ENCODE data around the gene ELAC2.

The ELAC2 gene

GRCh38 chr17:13024016-13024415 is 6.2 kb upstream of the ELAC2 start:
- no peak for DNase-seq (ENCODE audit: low read depth)

GRCh38 chr17:13016881-13017654 is 759 bp downstream of the ELAC2 start:
- DNase-seq (ENCODE audit: low read depth): no peak

- no peak for DNase-seq (ENCODE audit: low read depth)
Observed at GRCh38 chr17:13014801-13015200, 3.0 kb downstream of the ELAC2 start.

- DNase-seq (ENCODE audit: low read depth): no peak
Observed at GRCh38 chr17:13010959-13011358, 6.9 kb downstream of the ELAC2 start.

GRCh38 chr17:13008461-13008860 is 9.4 kb downstream of the ELAC2 start:
- no peak for DNase-seq (ENCODE audit: low read depth)

GRCh38 chr17:13005530-13005929 is 12.3 kb downstream of the ELAC2 start:
- DNase-seq (ENCODE audit: low read depth): no peak

- DNase-seq (ENCODE audit: low read depth): no peak
Observed at GRCh38 chr17:13004336-13004735, 13.5 kb downstream of the ELAC2 start.

- DNase-seq (ENCODE audit: low read depth): no peak
Observed at GRCh38 chr17:13003927-13004326, 13.9 kb downstream of the ELAC2 start.

- DNase-seq (ENCODE audit: low read depth): no peak
Observed at GRCh38 chr17:13003454-13003851, 14.4 kb downstream of the ELAC2 start.

GRCh38 chr17:13002761-13003453 is 14.9 kb downstream of the ELAC2 start:
- DNase-seq (ENCODE audit: low read depth): peak; percentile 60

GRCh38 chr17:13001991-13002615 is 15.7 kb downstream of the ELAC2 start:
- DNase-seq (ENCODE audit: low read depth): no peak

- DNase-seq (ENCODE audit: low read depth): no peak
Observed at GRCh38 chr17:13000561-13000960, 17.3 kb downstream of the ELAC2 start.

- DNase-seq (ENCODE audit: low read depth): no peak
Observed at GRCh38 chr17:12998874-12999273, 19.0 kb downstream of the ELAC2 start.

- no peak for DNase-seq (ENCODE audit: low read depth)
Observed at GRCh38 chr17:12998461-12998860, 19.4 kb downstream of the ELAC2 start.

- no peak for DNase-seq (ENCODE audit: low read depth)
Observed at GRCh38 chr17:12996941-12997340, 20.9 kb downstream of the ELAC2 start.

- DNase-seq (ENCODE audit: low read depth): no peak
Observed at GRCh38 chr17:12996357-12996756, 21.5 kb downstream of the ELAC2 start.

GRCh38 chr17:12995896-12996295 is 21.9 kb downstream of the ELAC2 start:
- DNase-seq (ENCODE audit: low read depth): no peak

- no peak for DNase-seq (ENCODE audit: low read depth)
Observed at GRCh38 chr17:12995106-12995895, 22.5 kb downstream of the ELAC2 start.

- no peak for DNase-seq (ENCODE audit: low read depth)
Observed at GRCh38 chr17:12994341-12995074, 23.3 kb downstream of the ELAC2 start.

- DNase-seq (ENCODE audit: low read depth): no peak
Observed at GRCh38 chr17:12993631-12994030, 24.2 kb downstream of the ELAC2 start.

- DNase-seq (ENCODE audit: low read depth): no peak
Observed at GRCh38 chr17:12992676-12993075, 25.2 kb downstream of the ELAC2 start.

GRCh38 chr17:12990926-12991325 is 26.9 kb downstream of the ELAC2 start:
- DNase-seq (ENCODE audit: low read depth): no peak

All from stromal cell of bone marrow (primary cell).